ENCODE measurements around the gene ASB11.

ASB11 gene, protein sequence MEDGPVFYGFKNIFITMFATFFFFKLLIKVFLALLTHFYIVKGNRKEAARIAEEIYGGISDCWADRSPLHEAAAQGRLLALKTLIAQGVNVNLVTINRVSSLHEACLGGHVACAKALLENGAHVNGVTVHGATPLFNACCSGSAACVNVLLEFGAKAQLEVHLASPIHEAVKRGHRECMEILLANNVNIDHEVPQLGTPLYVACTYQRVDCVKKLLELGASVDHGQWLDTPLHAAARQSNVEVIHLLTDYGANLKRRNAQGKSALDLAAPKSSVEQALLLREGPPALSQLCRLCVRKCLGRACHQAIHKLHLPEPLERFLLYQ

DNA sequence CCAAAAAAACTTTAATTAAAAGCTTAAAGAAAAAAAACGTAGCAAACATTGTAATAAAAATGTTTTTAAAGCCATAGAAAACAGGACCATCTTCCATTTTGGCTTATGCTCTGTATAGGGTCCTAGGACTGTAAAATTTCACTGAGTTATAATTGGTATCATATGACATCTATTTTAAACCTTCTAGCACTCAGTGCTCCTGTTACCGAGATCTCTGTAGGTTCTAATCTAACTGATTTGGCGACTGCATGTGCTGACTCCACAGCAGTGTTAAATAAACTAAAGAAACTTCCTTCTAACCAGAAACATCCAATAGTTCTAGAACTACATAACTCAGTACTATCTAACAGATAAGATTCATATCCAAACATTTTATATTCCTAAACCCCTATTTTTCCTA is at the start of gene ASB11:
Gene ASB11 (minus strand): TSS at position 132 of the 400 bp plus-strand sequence. CDS start 35 bp downstream, at position 97.
- peaks cover 0 to 4% of the 10 kb centered on the region in 2 experiments; a peak in 1 of 3 replicates for H3K36me3 ChIP-seq (ENCODE audit: control insufficient read depth in 2 of 2, insufficient read depth in 1 of 2, low read length in 2 of 2)
- no peaks in the 10 kb centered on the region for H3K9me3 ChIP-seq (ENCODE audit: control insufficient read depth, insufficient read depth, low read depth, low read length)
- H3K27ac ChIP-seq (ENCODE audit: extremely low read depth, low read depth, low read length) = no peak within 1 kb of the TSS
- no peak for TF ChIP-seq ZNF24 (tag by site-specific recombination; IDR thresholded peaks at IDR 0.05)
- TF ChIP-seq ZNF664 (tag by site-specific recombination; IDR thresholded peaks at IDR 0.05) = peak; percentile 87
- POLR2A ChIA-PET = no interaction called here
- no peaks in the 10 kb centered on the region for H3K4me1 ChIP-seq (ENCODE audit: control insufficient read depth, insufficient read depth, low read length)
- no peak within 1 kb of the TSS for H3K4me3 ChIP-seq (ENCODE audit: low read depth, low read length)
- CTCF ChIA-PET = interaction anchor here (0.6 to 0.8 kb wide), 2 partner anchors 9 kb away, joined by 3 read pairs; no protein-coding TSS in a partner anchor

DNA sequence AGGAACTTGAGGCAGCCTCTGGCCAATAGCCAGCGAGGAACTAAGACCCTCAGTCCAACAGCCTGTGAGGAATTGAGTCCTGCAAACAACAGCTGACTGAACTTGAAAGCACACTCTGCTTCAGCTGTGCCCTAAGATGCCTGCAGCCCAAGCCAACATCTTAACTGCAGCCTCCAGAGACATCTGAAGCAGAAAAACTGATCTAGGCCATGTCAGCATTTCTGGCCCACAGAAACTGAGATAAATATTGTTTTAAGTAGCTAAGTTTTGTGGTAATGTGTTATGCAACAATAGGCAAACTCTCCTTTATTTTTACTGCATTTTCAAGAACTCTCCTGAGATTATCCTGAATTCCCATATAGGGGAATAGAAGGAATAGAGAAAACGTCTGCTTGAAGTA is 44.3 kb upstream of the ASB11 start:
- Histone ChIP-seq H3K4me3 (ENCODE audit: low read depth, low read length) (no peak overlapping the region), H3K4me1 (ENCODE audit: control insufficient read depth, insufficient read depth, low read length) (no peaks in the 10 kb centered on the region), H3K27ac (ENCODE audit: extremely low read depth, low read depth, low read length) (no peak overlapping the region), H3K36me3 (ENCODE audit: control insufficient read depth in 2 of 2, insufficient read depth in 1 of 2, low read length in 2 of 2) (no peaks in the 10 kb centered on the region), H3K9me3 (ENCODE audit: control insufficient read depth, insufficient read depth, low read depth, low read length) (no peaks in the 10 kb centered on the region)
- no peak for TF ChIP-seq ZNF544 (tag by site-specific recombination; IDR thresholded peaks at IDR 0.05)
- TF ChIP-seq, protein P1, sequence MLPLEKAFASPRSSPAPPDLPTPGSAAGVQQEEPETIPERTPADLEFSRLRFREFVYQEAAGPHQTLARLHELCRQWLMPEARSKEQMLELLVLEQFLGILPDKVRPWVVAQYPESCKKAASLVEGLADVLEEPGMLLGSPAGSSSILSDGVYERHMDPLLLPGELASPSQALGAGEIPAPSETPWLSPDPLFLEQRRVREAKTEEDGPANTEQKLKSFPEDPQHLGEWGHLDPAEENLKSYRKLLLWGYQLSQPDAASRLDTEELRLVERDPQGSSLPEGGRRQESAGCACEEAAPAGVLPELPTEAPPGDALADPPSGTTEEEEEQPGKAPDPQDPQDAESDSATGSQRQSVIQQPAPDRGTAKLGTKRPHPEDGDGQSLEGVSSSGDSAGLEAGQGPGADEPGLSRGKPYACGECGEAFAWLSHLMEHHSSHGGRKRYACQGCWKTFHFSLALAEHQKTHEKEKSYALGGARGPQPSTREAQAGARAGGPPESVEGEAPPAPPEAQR (tag by site-specific recombination; IDR thresholded peaks at IDR 0.05) = no peak
- TF ChIP-seq ZNF211 (tag by site-specific recombination; IDR thresholded peaks at IDR 0.05; ENCODE audit: low read depth) = no peak
- no peak for TF ChIP-seq ZNF416 (tag by site-specific recombination; IDR thresholded peaks at IDR 0.05)
- TF ChIP-seq RBAK (tag by site-specific recombination; IDR thresholded peaks at IDR 0.05) = no peak
- TF ChIP-seq ZNF169 (tag by site-specific recombination; IDR thresholded peaks at IDR 0.05) = no peak
- TF ChIP-seq GLIS2 (tag by site-specific recombination; IDR thresholded peaks at IDR 0.05) = no peak
- no peak for TF ChIP-seq ZNF785 (tag by site-specific recombination; IDR thresholded peaks at IDR 0.05)
- TF ChIP-seq ZNF777 (tag by site-specific recombination; IDR thresholded peaks at IDR 0.05; ENCODE audit: borderline replicate concordance) = no peak
- TF ChIP-seq, protein P2, sequence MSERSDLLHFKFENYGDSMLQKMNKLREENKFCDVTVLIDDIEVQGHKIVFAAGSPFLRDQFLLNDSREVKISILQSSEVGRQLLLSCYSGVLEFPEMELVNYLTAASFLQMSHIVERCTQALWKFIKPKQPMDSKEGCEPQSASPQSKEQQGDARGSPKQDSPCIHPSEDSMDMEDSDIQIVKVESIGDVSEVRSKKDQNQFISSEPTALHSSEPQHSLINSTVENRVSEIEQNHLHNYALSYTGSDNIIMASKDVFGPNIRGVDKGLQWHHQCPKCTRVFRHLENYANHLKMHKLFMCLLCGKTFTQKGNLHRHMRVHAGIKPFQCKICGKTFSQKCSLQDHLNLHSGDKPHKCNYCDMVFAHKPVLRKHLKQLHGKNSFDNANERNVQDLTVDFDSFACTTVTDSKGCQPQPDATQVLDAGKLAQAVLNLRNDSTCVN (tag by site-specific recombination; optimal IDR thresholded peaks at IDR 0.05) = no peak
- TF ChIP-seq ZNF658 (tag by site-specific recombination; IDR thresholded peaks at IDR 0.05) = no peak
- TF ChIP-seq ZBTB48 (tag by site-specific recombination; IDR thresholded peaks at IDR 0.05) = no peak
- ChIA-PET POLR2A (no interaction called here), CTCF (interaction anchor here (1.1 to 5.2 kb wide), 2 partner anchors 11 to 107 kb away, joined by 7 to 33 read pairs; no protein-coding TSS in a partner anchor)

DNA sequence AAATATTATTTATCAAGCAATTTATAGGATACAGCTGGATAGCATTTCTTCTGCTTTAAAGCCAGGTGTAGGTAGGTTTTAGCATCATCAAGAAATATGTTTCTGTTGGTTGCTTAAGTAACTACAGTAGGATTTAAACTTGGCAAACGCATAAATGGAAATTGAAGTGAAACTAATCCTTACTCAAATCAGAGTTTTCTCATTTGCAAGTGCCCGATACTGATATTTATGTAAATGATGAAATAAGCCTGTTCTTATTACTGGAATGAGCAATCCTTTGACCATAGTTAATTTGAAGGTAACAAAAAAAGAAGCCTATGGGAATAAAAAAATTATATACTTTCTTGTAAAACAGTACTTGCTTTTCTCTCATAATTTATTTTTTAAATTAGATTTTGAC is 43.1 kb upstream of the ASB11 start:
- Histone ChIP-seq H3K36me3 (ENCODE audit: control insufficient read depth in 2 of 2, insufficient read depth in 1 of 2, low read length in 2 of 2) (no peaks in the 10 kb centered on the region), H3K4me1 (ENCODE audit: control insufficient read depth, insufficient read depth, low read length) (no peaks in the 10 kb centered on the region), H3K4me3 (ENCODE audit: low read depth, low read length) (no peak overlapping the region), H3K27ac (ENCODE audit: extremely low read depth, low read depth, low read length) (no peak overlapping the region), H3K9me3 (ENCODE audit: control insufficient read depth, insufficient read depth, low read depth, low read length) (no peaks in the 10 kb centered on the region)
- ChIA-PET CTCF (interaction anchor here (1.1 to 5.2 kb wide), 3 partner anchors 10 to 110 kb away, joined by 6 to 33 read pairs (median 10); no protein-coding TSS in a partner anchor), POLR2A (interaction anchor here (0.7 kb wide), 1 partner anchor 56 kb away, joined by 6 read pairs; no protein-coding TSS in a partner anchor)
- TF ChIP-seq ZNF707 (tag by site-specific recombination; IDR thresholded peaks at IDR 0.05) (no peak), ZNF830 (tag by site-specific recombination; IDR thresholded peaks at IDR 0.05; ENCODE audit: low read depth) (no peak), ZNF157 (tag by site-specific recombination; IDR thresholded peaks at IDR 0.05) (no peak), ZFP37 (tag by site-specific recombination; IDR thresholded peaks at IDR 0.05) (no peak), ZNF214 (tag by site-specific recombination; IDR thresholded peaks at IDR 0.05; ENCODE audit: borderline replicate concordance) (no peak), ZNF530 (tag by site-specific recombination; IDR thresholded peaks at IDR 0.05; ENCODE audit: low read depth) (no peak), ZNF548 (tag by site-specific recombination; IDR thresholded peaks at IDR 0.05) (no peak), SP7 (tag by site-specific recombination; IDR thresholded peaks at IDR 0.05) (no peak), MEIS1 (CRISPR knock-in tag; IDR thresholded peaks at IDR 0.05; ENCODE audit: borderline replicate concordance) (no peak), ZNF391 (tag by site-specific recombination; IDR thresholded peaks at IDR 0.05; ENCODE audit: borderline replicate concordance, low read depth) (no peak), ZNF791 (tag by site-specific recombination; IDR thresholded peaks at IDR 0.05) (no peak)
- TF ChIP-seq, protein P3, sequence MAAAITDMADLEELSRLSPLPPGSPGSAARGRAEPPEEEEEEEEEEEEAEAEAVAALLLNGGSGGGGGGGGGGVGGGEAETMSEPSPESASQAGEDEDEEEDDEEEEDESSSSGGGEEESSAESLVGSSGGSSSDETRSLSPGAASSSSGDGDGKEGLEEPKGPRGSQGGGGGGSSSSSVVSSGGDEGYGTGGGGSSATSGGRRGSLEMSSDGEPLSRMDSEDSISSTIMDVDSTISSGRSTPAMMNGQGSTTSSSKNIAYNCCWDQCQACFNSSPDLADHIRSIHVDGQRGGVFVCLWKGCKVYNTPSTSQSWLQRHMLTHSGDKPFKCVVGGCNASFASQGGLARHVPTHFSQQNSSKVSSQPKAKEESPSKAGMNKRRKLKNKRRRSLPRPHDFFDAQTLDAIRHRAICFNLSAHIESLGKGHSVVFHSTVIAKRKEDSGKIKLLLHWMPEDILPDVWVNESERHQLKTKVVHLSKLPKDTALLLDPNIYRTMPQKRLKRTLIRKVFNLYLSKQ (tag by site-specific recombination; IDR thresholded peaks at IDR 0.05; ENCODE audit: borderline replicate concordance) = no peak
- TF ChIP-seq, protein P4, sequence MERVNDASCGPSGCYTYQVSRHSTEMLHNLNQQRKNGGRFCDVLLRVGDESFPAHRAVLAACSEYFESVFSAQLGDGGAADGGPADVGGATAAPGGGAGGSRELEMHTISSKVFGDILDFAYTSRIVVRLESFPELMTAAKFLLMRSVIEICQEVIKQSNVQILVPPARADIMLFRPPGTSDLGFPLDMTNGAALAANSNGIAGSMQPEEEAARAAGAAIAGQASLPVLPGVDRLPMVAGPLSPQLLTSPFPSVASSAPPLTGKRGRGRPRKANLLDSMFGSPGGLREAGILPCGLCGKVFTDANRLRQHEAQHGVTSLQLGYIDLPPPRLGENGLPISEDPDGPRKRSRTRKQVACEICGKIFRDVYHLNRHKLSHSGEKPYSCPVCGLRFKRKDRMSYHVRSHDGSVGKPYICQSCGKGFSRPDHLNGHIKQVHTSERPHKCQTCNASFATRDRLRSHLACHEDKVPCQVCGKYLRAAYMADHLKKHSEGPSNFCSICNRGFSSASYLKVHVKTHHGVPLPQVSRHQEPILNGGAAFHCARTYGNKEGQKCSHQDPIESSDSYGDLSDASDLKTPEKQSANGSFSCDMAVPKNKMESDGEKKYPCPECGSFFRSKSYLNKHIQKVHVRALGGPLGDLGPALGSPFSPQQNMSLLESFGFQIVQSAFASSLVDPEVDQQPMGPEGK (tag by site-specific recombination; IDR thresholded peaks at IDR 0.05) = no peak
